Measurements from ENCODE around the gene MZF1. TPM values are rescaled to one million over a fixed set of nuclear protein-coding genes. Genes with fewer than 3 reads are reported as not detected.

Gene MZF1
- total and polyA plus RNA-seq, 9 of the 15 experiments (the other 6 are each of a cell fraction or from before 2014, with no cell fraction given): 0.31 to 29.3 (median 11.5) TPM

DNA sequence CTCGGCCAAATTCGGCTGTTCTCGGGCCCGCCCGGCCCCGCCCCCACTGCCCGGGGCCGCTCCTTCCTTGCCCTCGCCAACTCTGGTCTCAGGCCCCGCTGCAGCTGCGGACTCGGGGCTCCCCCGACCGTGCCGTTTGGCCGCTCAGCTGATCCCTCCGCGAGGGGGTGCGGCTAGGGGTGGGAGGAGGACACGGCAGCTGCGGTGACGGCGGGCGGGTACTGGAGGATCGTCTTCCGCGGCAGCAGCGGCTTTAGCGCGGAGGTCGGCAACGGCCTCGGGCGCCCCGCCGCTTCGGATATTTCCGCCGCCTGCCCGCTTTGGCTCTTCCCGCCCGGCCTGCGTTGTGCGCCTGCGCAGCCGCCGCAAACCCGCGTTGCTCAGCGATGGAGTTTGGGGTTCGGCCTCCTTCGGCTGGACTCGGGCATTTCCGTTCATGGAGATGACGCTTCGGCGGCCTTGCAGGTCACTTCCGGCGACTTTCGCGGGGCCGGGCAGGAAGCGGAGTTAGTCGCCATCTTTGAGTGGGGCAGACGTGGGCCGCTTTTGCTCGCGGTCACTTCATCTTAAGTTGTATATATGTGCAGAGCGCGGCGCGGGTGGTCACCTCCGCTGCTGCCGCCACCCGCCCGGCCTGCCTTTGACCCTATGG lies 14.4 kb downstream of the MZF1 start (continued):
- TF ChIP-seq SIN3B (IDR thresholded peaks at IDR 0.05; ENCODE audit: low read depth): peak; percentile 48; the same call in 1 of the 2 replicates
- no peak for TF ChIP-seq MCM5 (IDR thresholded peaks at IDR 0.05; ENCODE audit: low read depth)
- TF ChIP-seq KDM1A (IDR thresholded peaks at IDR 0.05): no peak
- TF ChIP-seq SRF (CRISPR knock-in tag; IDR thresholded peaks at IDR 0.05): peak in 1 of 2 experiments; percentile 85; a peak in 1 of 4 replicates
- no peak for TF ChIP-seq ZNF316 (IDR thresholded peaks at IDR 0.05)
- peak; percentile 55 for TF ChIP-seq PRPF4 (IDR thresholded peaks at IDR 0.05; ENCODE audit: insufficient read depth, low read depth, low read length, poor library complexity, severe bottlenecking)
- no peak for TF ChIP-seq CAMTA2 (CRISPR knock-in tag; conservative IDR thresholded peaks at IDR 0.05)
- no peak for TF ChIP-seq SMARCC2 (IDR thresholded peaks at IDR 0.05; ENCODE audit: low read depth)
- TF ChIP-seq, protein P1, sequence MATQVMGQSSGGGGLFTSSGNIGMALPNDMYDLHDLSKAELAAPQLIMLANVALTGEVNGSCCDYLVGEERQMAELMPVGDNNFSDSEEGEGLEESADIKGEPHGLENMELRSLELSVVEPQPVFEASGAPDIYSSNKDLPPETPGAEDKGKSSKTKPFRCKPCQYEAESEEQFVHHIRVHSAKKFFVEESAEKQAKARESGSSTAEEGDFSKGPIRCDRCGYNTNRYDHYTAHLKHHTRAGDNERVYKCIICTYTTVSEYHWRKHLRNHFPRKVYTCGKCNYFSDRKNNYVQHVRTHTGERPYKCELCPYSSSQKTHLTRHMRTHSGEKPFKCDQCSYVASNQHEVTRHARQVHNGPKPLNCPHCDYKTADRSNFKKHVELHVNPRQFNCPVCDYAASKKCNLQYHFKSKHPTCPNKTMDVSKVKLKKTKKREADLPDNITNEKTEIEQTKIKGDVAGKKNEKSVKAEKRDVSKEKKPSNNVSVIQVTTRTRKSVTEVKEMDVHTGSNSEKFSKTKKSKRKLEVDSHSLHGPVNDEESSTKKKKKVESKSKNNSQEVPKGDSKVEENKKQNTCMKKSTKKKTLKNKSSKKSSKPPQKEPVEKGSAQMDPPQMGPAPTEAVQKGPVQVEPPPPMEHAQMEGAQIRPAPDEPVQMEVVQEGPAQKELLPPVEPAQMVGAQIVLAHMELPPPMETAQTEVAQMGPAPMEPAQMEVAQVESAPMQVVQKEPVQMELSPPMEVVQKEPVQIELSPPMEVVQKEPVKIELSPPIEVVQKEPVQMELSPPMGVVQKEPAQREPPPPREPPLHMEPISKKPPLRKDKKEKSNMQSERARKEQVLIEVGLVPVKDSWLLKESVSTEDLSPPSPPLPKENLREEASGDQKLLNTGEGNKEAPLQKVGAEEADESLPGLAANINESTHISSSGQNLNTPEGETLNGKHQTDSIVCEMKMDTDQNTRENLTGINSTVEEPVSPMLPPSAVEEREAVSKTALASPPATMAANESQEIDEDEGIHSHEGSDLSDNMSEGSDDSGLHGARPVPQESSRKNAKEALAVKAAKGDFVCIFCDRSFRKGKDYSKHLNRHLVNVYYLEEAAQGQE (IDR thresholded peaks at IDR 0.05; ENCODE audit: borderline replicate concordance): no peak
- TF ChIP-seq, protein P1 (CRISPR knock-in tag; IDR thresholded peaks at IDR 0.05; ENCODE audit: low read depth): peak; percentile 67; the same call in 1 of the 2 replicates
- no peak for TF ChIP-seq NFIC (IDR thresholded peaks at IDR 0.05)
- no peak for TF ChIP-seq KLF13 (tag; IDR thresholded peaks at IDR 0.05; ENCODE audit: borderline replicate concordance, low read depth)
- TF ChIP-seq ZNF24 (IDR thresholded peaks at IDR 0.05): no peak
- no peak for TF ChIP-seq CEBPB (tag; IDR thresholded peaks at IDR 0.05)
- TF ChIP-seq, protein P2, sequence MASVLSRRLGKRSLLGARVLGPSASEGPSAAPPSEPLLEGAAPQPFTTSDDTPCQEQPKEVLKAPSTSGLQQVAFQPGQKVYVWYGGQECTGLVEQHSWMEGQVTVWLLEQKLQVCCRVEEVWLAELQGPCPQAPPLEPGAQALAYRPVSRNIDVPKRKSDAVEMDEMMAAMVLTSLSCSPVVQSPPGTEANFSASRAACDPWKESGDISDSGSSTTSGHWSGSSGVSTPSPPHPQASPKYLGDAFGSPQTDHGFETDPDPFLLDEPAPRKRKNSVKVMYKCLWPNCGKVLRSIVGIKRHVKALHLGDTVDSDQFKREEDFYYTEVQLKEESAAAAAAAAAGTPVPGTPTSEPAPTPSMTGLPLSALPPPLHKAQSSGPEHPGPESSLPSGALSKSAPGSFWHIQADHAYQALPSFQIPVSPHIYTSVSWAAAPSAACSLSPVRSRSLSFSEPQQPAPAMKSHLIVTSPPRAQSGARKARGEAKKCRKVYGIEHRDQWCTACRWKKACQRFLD (CRISPR knock-in tag; IDR thresholded peaks at IDR 0.05): no peak; the same call in 1 of the 2 replicates
- TF ChIP-seq KDM4B (IDR thresholded peaks at IDR 0.05; ENCODE audit: borderline replicate concordance in 2 of 2, low read depth in 1 of 2): no peak
- TF ChIP-seq SP1 (CRISPR knock-in tag; IDR thresholded peaks at IDR 0.05): no peak
- TF ChIP-seq OTX1 (CRISPR knock-in tag; IDR thresholded peaks at IDR 0.05): peak; percentile 60; the same call in 1 of the 2 replicates
- TF ChIP-seq ZNF232 (CRISPR knock-in tag; IDR thresholded peaks at IDR 0.05): no peak
- TF ChIP-seq, protein P3, sequence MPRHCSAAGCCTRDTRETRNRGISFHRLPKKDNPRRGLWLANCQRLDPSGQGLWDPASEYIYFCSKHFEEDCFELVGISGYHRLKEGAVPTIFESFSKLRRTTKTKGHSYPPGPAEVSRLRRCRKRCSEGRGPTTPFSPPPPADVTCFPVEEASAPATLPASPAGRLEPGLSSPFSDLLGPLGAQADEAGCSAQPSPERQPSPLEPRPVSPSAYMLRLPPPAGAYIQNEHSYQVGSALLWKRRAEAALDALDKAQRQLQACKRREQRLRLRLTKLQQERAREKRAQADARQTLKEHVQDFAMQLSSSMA (CRISPR knock-in tag; IDR thresholded peaks at IDR 0.05): no peak

Data from K562 (cell line).